ENCODE measurements around the gene DNAJA4. TPM values are rescaled to one million over a fixed set of nuclear protein-coding genes. Genes with fewer than 3 reads are reported as not detected.
A peak's percentile ranks its signal among the peaks of the same experiment; 100 is the strongest.

Gene DNAJA4
- polyA plus RNA-seq, 2 of the 4 experiments (the other 2 are of a cell fraction), result 0.05 to 0.13 TPM

DNA sequence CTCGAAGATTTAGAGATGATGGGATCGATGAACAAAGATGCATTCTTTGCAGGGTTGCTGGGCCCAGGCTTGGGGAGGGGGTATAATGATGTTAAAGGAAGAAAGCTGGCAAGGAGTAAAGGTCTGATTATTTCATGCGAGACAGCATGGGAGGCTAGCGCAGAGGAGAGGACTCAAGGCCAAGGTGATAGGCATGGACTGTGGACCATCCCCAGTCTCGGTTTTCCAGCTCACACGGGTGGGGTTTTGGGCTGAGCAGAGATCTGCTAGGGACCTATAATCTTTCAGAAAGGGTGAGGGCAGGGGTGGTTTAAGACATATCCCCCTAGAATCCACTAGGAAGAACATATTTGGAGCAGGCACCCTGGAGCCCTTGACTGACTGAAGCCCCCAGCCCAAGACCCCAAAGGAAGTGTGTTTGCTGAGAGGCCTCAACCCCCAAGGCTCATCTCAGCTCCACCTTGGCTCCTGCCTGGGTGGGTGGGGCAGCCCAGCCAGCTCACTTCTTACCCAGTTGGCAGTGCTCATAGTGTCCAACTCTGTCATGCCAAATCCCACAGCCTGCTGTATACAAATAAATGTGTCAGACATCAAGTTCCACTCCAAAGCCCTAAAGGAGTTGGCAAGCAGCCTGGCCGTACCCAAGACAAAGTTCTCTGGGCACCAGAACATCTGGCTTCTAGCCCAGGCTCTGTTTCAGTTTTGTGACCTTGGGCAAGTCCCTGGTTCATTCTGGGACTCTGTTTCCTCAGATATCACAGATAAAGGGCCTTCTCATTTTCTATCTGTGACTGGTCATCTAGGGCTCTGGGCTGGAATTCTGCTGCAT, 47.9 kb upstream of the DNAJA4 start (continued):
- TF ChIP-seq MYC (IDR thresholded peaks at IDR 0.05; ENCODE audit: borderline replicate concordance, low read length) (no peak), ESRRA (IDR thresholded peaks at IDR 0.05; ENCODE audit: borderline replicate concordance, low read length) (no peak)

GRCh38 chr15:78220713-78221112, 43.6 kb upstream of the DNAJA4 start:
- POLR2A ChIA-PET, result no interaction called here
- WGBS (ENCODE audit: missing lambda C conversion rate), result 59% methylated on average over 1 of the region's 1 CpG

DNA sequence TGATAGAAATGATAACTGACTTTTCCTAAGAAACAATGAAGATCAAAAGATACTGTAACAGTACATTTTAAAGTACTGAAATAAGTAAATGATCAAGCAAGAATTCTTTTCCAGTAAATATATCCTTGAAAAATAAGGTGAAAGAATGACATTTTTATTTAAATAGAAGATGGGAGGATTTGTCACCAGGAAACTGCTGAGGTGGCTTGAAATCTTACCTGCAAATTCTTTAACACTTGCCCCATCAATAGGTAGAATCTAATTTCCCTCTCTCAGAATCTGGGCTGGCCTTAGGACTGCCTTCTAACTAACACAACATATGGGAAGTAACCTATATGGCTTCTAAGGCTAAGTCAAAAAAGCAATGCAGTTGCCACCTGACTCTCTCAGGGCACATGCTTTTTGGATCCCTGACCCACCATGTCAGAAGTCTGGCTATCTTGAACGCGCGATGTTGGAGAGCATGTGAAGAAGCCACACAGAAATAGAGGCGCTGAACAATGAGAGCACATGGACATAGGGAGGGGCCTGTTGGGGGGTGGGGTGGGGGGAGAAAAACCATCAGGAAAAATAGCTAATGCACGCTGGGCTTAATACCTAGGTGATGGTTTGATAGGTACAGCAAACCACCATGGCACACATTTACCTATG, 41.5 kb upstream of the DNAJA4 start:
- Histone ChIP-seq H3K9me3 (peaks cover 4% of the 10 kb centered on the region; the same call in 1 of the 3 replicates), H3K27ac (no peak overlapping the region), H3K4me1 (0 out of 3 replicates have a peak, but pooled peaks cover 3% of the 10 kb centered on the region), H3K4me2 (no peak overlapping the region), H3K4me3 (no peak overlapping the region)
- ChIA-PET POLR2A (interaction anchor here (0.6 kb wide), 1 partner anchor 74 kb away, joined by 3 read pairs; the partner anchor contains the start of gene IDH3A), CTCF (interaction anchor here (1.0 to 9.7 kb wide), 4 partner anchors 17 to 110 kb away, joined by 3 to 93 read pairs (median 6); no protein-coding TSS in a partner anchor)
- no peak for ATAC-seq
- no peak for FAIRE-seq
- TF ChIP-seq MAFK (IDR thresholded peaks at IDR 0.05; ENCODE audit: partially characterized antibody), result peak; percentile 68
- no peak for TF ChIP-seq CBX2 (IDR thresholded peaks at IDR 0.05; ENCODE audit: borderline replicate concordance, low read depth)
- no peak for TF ChIP-seq HOXA7 (CRISPR knock-in tag; IDR thresholded peaks at IDR 0.05)
- TF ChIP-seq POLR2A (IDR thresholded peaks at IDR 0.05; ENCODE audit: low read length), result no peak
- TF ChIP-seq TP53 (CRISPR knock-in tag; IDR thresholded peaks at IDR 0.05), result no peak
- WGBS (ENCODE audit: missing lambda C conversion rate), result 87% methylated on average over 5 of the region's 5 CpGs
- DNase-seq (ENCODE audit: low read depth in 1 of 2, low spot score in 1 of 2), result no peak

More at GRCh38 chr15:78220713-78221112, 43.6 kb upstream of the DNAJA4 start:
- FAIRE-seq, result peak; percentile 13
- DNase-seq (ENCODE audit: low read depth in 1 of 2, low spot score in 1 of 2), result no peak
- ATAC-seq, result no peak
- CTCF ChIA-PET, result no interaction called here
- no peak overlapping the region for H3K4me2 ChIP-seq
- H3K9me3 ChIP-seq, result peaks cover 4% of the 10 kb centered on the region; the same call in 1 of the 3 replicates
- H3K4me1 ChIP-seq, result peaks cover 19% of the 10 kb centered on the region
- H3K27ac ChIP-seq, result no peak overlapping the region
- H3K4me3 ChIP-seq, result no peak overlapping the region
- TF ChIP-seq RARB (CRISPR knock-in tag; IDR thresholded peaks at IDR 0.05), result no peak
- TF ChIP-seq ELK1 (IDR thresholded peaks at IDR 0.05; ENCODE audit: low read depth, low read length), result no peak
- TF ChIP-seq POLR2AphosphoS2 (conservative IDR thresholded peaks at IDR 0.05; ENCODE audit: low read length), result no peak
- no peak for TF ChIP-seq MAFK (IDR thresholded peaks at IDR 0.05; ENCODE audit: partially characterized antibody)
- no peak for TF ChIP-seq GATA3 (IDR thresholded peaks at IDR 0.05; ENCODE audit: borderline replicate concordance)
- no peak for TF ChIP-seq HOXB13 (CRISPR knock-in tag; IDR thresholded peaks at IDR 0.05; ENCODE audit: low read depth)
- no peak for TF ChIP-seq KDM1A (IDR thresholded peaks at IDR 0.05; ENCODE audit: low read depth)
- no peak for TF ChIP-seq FOSL2 (IDR thresholded peaks at IDR 0.05)
- TF ChIP-seq FOSL2 (CRISPR knock-in tag; IDR thresholded peaks at IDR 0.05), result no peak
- no peak for TF ChIP-seq JUNB (IDR thresholded peaks at IDR 0.05)
- TF ChIP-seq CHD4 (IDR thresholded peaks at IDR 0.05; ENCODE audit: borderline replicate concordance), result no peak
- TF ChIP-seq NR3C1 (IDR thresholded peaks at IDR 0.05), result no peak
- TF ChIP-seq TFCP2L1 (CRISPR knock-in tag; IDR thresholded peaks at IDR 0.05), result no peak
- TF ChIP-seq EHMT2 (IDR thresholded peaks at IDR 0.05; ENCODE audit: low read depth), result no peak

Data from A549 (cell line).